HEK293 (cell line): Measurements from ENCODE around the gene SLC16A10.

Source experiments
- HIC1 ChIP-seq: fragments of 450-650 bp; formaldehyde crosslinking; IDR thresholded peaks from 2 replicates; pipeline ENCODE4 v1.5.1; 2016; ENCODE audit warnings: missing biosample characterization, missing genetic modification characterization
- KLF10 ChIP-seq: fragments of 450-650 bp; IDR thresholded peaks from 2 replicates; pipeline ENCODE4 v1.5.1; 2018; ENCODE audit warnings: missing biosample characterization, mild to moderate bottlenecking, missing genetic modification characterization
- KLF16 ChIP-seq: fragments of 450-650 bp; formaldehyde crosslinking; IDR thresholded peaks from 2 replicates; pipeline ENCODE4 v1.5.1; 2017; ENCODE audit warnings: missing biosample characterization, missing genetic modification characterization
- KLF8 ChIP-seq: fragments of 450-650 bp; formaldehyde crosslinking; IDR thresholded peaks from 2 replicates; pipeline ENCODE4 v1.5.1; 2016; ENCODE audit warnings: missing biosample characterization, missing genetic modification characterization
- SCRT1 ChIP-seq: fragments of 450-650 bp; formaldehyde crosslinking; IDR thresholded peaks from 2 replicates; pipeline ENCODE4 v1.5.1; 2016; ENCODE audit warnings: missing biosample characterization, missing genetic modification characterization, borderline replicate concordance
- SP2 ChIP-seq: fragments of 450-650 bp; formaldehyde crosslinking; IDR thresholded peaks from 2 replicates; pipeline ENCODE4 v1.5.1; 2016; ENCODE audit warnings: missing biosample characterization, missing genetic modification characterization
- ZBTB17 ChIP-seq: fragments of 450-650 bp; formaldehyde crosslinking; IDR thresholded peaks from 2 replicates; pipeline ENCODE4 v1.5.1; 2016; ENCODE audit warnings: missing biosample characterization, missing genetic modification characterization
- ZBTB8A ChIP-seq: fragments of 450-650 bp; formaldehyde crosslinking; IDR thresholded peaks from 2 replicates; pipeline ENCODE4 v1.5.1; 2016; ENCODE audit warnings: missing biosample characterization, missing genetic modification characterization
- ZFP69B ChIP-seq: fragments of 450-650 bp; formaldehyde crosslinking; IDR thresholded peaks from 2 replicates; pipeline ENCODE4 v1.5.1; 2016; ENCODE audit warnings: missing biosample characterization, missing genetic modification characterization
- ZNF112 ChIP-seq: fragments of 450-650 bp; formaldehyde crosslinking; IDR thresholded peaks from 2 replicates; pipeline ENCODE4 v1.5.0; 2017; ENCODE audit warnings: missing biosample characterization, missing genetic modification characterization
- ZNF140 ChIP-seq: fragments of 450-650 bp; formaldehyde crosslinking; IDR thresholded peaks from 2 replicates; pipeline ENCODE4 v1.5.1; 2016; ENCODE audit warnings: missing biosample characterization, missing genetic modification characterization
- ZNF37A ChIP-seq: fragments of 450-650 bp; IDR thresholded peaks from 2 replicates; pipeline ENCODE4 v1.5.1; 2018; ENCODE audit warnings: missing biosample characterization, missing genetic modification characterization
- ZNF514 ChIP-seq: fragments of 450-650 bp; formaldehyde crosslinking; IDR thresholded peaks from 2 replicates; pipeline ENCODE4 v1.5.1; 2016; ENCODE audit warnings: missing biosample characterization, missing genetic modification characterization
- ZNF530 ChIP-seq: fragments of 450-650 bp; formaldehyde crosslinking; IDR thresholded peaks from 2 replicates; pipeline ENCODE4 v1.5.1; 2016; ENCODE audit warnings: low read depth, missing biosample characterization, missing genetic modification characterization
- ZNF596 ChIP-seq: fragments of 450-650 bp; IDR thresholded peaks from 2 replicates; pipeline ENCODE4 v1.5.0; 2018; ENCODE audit warnings: missing biosample characterization, mild to moderate bottlenecking, missing genetic modification characterization, moderate library complexity
- ZNF629 ChIP-seq: fragments of 450-650 bp; formaldehyde crosslinking; IDR thresholded peaks from 2 replicates; pipeline ENCODE4 v1.5.1; 2017; ENCODE audit warnings: missing biosample characterization, missing genetic modification characterization
- ZNF664 ChIP-seq: fragments of 450-650 bp; formaldehyde crosslinking; IDR thresholded peaks from 2 replicates; pipeline ENCODE4 v1.5.1; 2016; ENCODE audit warnings: missing biosample characterization, missing genetic modification characterization
- ZNF76 ChIP-seq: fragments of 450-650 bp; formaldehyde crosslinking; IDR thresholded peaks from 2 replicates; pipeline ENCODE4; 2016; ENCODE audit warnings: low read depth, missing biosample characterization, missing genetic modification characterization, borderline replicate concordance
- ZNF830 ChIP-seq: fragments of 450-650 bp; IDR thresholded peaks from 2 replicates; pipeline ENCODE4 v1.5.0; 2018; ENCODE audit warnings: missing biosample characterization, missing genetic modification characterization, low read depth, mild to moderate bottlenecking, moderate library complexity
- ZNF843 ChIP-seq: fragments of 450-650 bp; formaldehyde crosslinking; IDR thresholded peaks from 2 replicates; pipeline ENCODE4 v1.5.1; 2016; ENCODE audit warnings: missing biosample characterization, missing genetic modification characterization
- ZSCAN4 ChIP-seq: fragments of 450-650 bp; formaldehyde crosslinking; IDR thresholded peaks from 2 replicates; pipeline ENCODE4 v1.5.1; 2017; ENCODE audit warnings: missing biosample characterization, missing genetic modification characterization
- TF ChIP-seq, protein P1 (sequence below): fragments of 450-650 bp; formaldehyde crosslinking; IDR thresholded peaks from 2 replicates; pipeline ENCODE4 v1.5.1; 2016; ENCODE audit warnings: missing biosample characterization, missing genetic modification characterization
- TF ChIP-seq, protein P2 (sequence below): fragments of 450-650 bp; IDR thresholded peaks from 2 replicates; pipeline ENCODE4 v1.5.1; 2018; ENCODE audit warnings: missing biosample characterization, mild to moderate bottlenecking, missing genetic modification characterization
- TF ChIP-seq, protein P3 (sequence below): fragments of 450-650 bp; formaldehyde crosslinking; IDR thresholded peaks from 2 replicates; pipeline ENCODE4 v1.5.1; 2017; ENCODE audit warnings: missing biosample characterization, mild to moderate bottlenecking, missing genetic modification characterization, moderate library complexity
- TF ChIP-seq, protein P4 (sequence below): fragments of 450-650 bp; formaldehyde crosslinking; IDR thresholded peaks from 2 replicates; pipeline ENCODE4 v1.5.1; 2016; ENCODE audit warnings: missing biosample characterization, missing genetic modification characterization
- TF ChIP-seq, protein P5 (sequence below): IDR thresholded peaks from 2 replicates; pipeline ENCODE4 v1.6.1; 2011; ENCODE audit warnings: mild to moderate bottlenecking, low read depth, low read length, borderline replicate concordance

The SLC16A10 gene

DNA sequence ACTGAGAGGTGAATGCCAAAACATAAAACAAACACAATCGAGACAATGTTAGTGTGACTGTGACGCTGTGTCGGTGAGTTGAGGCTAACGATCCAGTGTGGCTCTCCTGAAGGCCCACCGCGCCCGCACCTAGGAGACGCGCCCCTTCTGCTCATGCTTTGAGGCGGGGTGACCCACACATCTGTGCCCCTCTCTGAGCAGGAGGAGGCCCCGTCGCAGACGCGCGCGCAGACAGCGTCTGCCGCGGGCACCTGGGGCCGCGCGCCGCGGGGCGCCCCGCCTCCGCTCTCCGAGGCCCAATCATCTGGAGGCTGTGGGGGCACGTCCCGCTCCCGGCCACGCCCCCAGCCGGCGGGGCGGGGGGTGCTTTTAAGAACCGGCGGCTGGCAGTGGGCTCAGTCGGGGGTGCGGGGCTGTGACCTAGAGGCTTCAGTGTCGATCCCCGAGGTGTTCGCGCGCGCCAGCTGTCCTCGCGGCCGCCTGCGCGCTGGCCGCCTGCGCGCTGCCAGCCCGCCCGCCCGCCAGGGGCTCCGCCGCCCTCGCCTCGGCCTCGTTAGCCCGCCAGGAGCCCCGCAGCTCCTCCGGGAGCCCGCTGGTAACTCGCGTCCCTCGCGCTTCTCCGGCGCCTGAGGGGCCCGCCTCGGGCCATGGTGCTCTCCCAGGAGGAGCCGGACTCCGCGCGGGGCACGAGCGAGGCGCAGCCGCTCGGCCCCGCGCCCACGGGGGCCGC, at the start of gene SLC16A10 (continued):
- TF ChIP-seq ZSCAN4 (tag by site-specific recombination) (no peak), ZNF514 (tag by site-specific recombination) (no peak), ZNF629 (peak; percentile 26; the same call in 1 of the 2 replicates), SP2 (peak; percentile 47; the same call in 1 of the 2 replicates), KLF8 (tag by site-specific recombination) (0 out of 2 replicates have a peak, but pooled peaks have one; percentile 29), ZNF140 (no peak), ZNF830 (tag by site-specific recombination) (no peak), ZNF530 (tag by site-specific recombination) (no peak), KLF16 (no peak), ZNF76 (tag by site-specific recombination) (no peak), ZNF596 (no peak; the same call in 1 of the 2 replicates), HIC1 (tag by site-specific recombination) (0 out of 2 replicates have a peak, but pooled peaks have one; percentile 17), ZBTB17 (no peak), ZBTB8A (tag by site-specific recombination) (peak; percentile 62), ZFP69B (tag by site-specific recombination) (no peak), ZNF843 (tag by site-specific recombination) (no peak), KLF10 (tag by site-specific recombination) (peak; percentile 96), ZNF112 (tag by site-specific recombination) (no peak), ZNF37A (tag by site-specific recombination) (no peak), ZNF664 (tag by site-specific recombination) (no peak), SCRT1 (no peak)
- TF ChIP-seq, protein P1, sequence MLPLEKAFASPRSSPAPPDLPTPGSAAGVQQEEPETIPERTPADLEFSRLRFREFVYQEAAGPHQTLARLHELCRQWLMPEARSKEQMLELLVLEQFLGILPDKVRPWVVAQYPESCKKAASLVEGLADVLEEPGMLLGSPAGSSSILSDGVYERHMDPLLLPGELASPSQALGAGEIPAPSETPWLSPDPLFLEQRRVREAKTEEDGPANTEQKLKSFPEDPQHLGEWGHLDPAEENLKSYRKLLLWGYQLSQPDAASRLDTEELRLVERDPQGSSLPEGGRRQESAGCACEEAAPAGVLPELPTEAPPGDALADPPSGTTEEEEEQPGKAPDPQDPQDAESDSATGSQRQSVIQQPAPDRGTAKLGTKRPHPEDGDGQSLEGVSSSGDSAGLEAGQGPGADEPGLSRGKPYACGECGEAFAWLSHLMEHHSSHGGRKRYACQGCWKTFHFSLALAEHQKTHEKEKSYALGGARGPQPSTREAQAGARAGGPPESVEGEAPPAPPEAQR (tag by site-specific recombination) = no peak
- TF ChIP-seq, protein P2, sequence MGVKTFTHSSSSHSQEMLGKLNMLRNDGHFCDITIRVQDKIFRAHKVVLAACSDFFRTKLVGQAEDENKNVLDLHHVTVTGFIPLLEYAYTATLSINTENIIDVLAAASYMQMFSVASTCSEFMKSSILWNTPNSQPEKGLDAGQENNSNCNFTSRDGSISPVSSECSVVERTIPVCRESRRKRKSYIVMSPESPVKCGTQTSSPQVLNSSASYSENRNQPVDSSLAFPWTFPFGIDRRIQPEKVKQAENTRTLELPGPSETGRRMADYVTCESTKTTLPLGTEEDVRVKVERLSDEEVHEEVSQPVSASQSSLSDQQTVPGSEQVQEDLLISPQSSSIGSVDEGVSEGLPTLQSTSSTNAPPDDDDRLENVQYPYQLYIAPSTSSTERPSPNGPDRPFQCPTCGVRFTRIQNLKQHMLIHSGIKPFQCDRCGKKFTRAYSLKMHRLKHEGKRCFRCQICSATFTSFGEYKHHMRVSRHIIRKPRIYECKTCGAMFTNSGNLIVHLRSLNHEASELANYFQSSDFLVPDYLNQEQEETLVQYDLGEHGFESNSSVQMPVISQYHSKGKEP (tag by site-specific recombination) = no peak
- TF ChIP-seq, protein P3, sequence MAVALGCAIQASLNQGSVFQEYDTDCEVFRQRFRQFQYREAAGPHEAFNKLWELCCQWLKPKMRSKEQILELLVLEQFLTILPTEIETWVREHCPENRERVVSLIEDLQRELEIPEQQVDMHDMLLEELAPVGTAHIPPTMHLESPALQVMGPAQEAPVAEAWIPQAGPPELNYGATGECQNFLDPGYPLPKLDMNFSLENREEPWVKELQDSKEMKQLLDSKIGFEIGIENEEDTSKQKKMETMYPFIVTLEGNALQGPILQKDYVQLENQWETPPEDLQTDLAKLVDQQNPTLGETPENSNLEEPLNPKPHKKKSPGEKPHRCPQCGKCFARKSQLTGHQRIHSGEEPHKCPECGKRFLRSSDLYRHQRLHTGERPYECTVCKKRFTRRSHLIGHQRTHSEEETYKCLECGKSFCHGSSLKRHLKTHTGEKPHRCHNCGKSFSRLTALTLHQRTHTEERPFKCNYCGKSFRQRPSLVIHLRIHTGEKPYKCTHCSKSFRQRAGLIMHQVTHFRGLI (tag by site-specific recombination) = no peak
- TF ChIP-seq, protein P4, sequence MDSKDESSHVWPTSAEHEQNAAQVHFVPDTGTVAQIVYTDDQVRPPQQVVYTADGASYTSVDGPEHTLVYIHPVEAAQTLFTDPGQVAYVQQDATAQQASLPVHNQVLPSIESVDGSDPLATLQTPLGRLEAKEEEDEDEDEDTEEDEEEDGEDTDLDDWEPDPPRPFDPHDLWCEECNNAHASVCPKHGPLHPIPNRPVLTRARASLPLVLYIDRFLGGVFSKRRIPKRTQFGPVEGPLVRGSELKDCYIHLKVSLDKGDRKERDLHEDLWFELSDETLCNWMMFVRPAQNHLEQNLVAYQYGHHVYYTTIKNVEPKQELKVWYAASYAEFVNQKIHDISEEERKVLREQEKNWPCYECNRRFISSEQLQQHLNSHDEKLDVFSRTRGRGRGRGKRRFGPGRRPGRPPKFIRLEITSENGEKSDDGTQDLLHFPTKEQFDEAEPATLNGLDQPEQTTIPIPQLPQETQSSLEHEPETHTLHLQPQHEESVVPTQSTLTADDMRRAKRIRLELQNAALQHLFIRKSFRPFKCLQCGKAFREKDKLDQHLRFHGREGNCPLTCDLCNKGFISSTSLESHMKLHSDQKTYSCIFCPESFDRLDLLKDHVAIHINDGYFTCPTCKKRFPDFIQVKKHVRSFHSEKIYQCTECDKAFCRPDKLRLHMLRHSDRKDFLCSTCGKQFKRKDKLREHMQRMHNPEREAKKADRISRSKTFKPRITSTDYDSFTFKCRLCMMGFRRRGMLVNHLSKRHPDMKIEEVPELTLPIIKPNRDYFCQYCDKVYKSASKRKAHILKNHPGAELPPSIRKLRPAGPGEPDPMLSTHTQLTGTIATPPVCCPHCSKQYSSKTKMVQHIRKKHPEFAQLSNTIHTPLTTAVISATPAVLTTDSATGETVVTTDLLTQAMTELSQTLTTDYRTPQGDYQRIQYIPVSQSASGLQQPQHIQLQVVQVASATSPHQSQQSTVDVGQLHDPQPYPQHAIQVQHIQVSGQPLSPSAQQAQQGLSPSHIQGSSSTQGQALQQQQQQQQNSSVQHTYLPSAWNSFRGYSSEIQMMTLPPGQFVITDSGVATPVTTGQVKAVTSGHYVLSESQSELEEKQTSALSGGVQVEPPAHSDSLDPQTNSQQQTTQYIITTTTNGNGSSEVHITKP (tag by site-specific recombination) = no peak
- TF ChIP-seq, protein P5, sequence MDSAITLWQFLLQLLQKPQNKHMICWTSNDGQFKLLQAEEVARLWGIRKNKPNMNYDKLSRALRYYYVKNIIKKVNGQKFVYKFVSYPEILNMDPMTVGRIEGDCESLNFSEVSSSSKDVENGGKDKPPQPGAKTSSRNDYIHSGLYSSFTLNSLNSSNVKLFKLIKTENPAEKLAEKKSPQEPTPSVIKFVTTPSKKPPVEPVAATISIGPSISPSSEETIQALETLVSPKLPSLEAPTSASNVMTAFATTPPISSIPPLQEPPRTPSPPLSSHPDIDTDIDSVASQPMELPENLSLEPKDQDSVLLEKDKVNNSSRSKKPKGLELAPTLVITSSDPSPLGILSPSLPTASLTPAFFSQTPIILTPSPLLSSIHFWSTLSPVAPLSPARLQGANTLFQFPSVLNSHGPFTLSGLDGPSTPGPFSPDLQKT = no peak
